NCI-H2227 treated with DMSO at 0.1 percent for 48 hours (cell line): ENCODE measurements around the gene IFFO2.
A peak's percentile ranks its signal among the peaks of the same experiment; 100 is the strongest.

Source experiments
- DNase-seq: peaks from one replicate; lab custom pipeline; 2025; lab: John Stamatoyannopoulos, UW

Gene IFFO2

GRCh38 chr1:18919197-18919905 lies 37.1 kb downstream of the IFFO2 start:
- no peak for DNase-seq

- DNase-seq: no peak
Measured at GRCh38 chr1:18918417-18918816, 38.1 kb downstream of the IFFO2 start.

- no peak for DNase-seq
Measured at GRCh38 chr1:18917071-18917799, 39.2 kb downstream of the IFFO2 start.

DNA sequence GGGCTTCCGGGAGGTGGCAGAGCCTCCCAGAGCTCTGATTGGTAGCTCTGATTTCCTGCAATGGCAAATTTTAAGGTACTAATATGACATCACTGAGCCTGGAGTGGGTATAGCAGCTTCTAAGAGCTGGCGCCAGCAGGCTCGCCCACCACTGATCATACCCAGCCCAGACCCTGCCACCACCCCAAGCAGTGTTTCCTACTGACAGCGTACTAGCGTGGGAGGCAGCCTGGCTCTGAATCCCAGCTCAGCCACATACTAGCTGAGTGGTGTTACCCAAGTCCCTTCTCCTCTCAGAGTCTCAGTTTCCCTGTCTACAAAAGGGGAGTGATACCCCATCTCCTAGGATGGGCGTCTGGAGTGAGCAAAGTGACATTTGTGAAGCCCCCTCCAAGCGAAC lies 41.1 kb downstream of the IFFO2 start:
- no peak for DNase-seq

GRCh38 chr1:18913065-18913835 lies 43.2 kb downstream of the IFFO2 start:
- peak; percentile 59 for DNase-seq

DNA sequence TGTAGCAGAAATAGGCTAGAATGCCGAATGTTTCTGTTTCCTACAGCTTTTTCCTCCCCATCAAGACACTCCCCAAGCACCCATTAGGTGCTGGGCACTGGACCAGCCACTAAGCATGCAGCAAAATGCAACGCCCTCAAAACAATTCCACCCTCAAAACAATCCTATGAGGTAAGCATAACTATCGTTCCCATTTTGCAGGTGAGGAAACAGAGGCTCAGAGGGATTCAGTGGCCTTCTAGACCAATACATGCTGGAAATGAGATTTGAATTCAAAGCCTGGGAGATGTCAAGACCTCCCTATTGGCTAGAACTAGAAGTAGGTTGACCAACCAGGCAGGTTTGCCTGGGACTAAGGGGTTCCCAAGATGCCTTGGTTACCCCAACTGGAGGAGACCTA lies 43.9 kb downstream of the IFFO2 start:
- DNase-seq: no peak

- no peak for DNase-seq
Measured at GRCh38 chr1:18908911-18909771, 47.3 kb downstream of the IFFO2 start.

- DNase-seq: no peak
Measured at GRCh38 chr1:18907917-18908845, 48.3 kb downstream of the IFFO2 start.

DNA sequence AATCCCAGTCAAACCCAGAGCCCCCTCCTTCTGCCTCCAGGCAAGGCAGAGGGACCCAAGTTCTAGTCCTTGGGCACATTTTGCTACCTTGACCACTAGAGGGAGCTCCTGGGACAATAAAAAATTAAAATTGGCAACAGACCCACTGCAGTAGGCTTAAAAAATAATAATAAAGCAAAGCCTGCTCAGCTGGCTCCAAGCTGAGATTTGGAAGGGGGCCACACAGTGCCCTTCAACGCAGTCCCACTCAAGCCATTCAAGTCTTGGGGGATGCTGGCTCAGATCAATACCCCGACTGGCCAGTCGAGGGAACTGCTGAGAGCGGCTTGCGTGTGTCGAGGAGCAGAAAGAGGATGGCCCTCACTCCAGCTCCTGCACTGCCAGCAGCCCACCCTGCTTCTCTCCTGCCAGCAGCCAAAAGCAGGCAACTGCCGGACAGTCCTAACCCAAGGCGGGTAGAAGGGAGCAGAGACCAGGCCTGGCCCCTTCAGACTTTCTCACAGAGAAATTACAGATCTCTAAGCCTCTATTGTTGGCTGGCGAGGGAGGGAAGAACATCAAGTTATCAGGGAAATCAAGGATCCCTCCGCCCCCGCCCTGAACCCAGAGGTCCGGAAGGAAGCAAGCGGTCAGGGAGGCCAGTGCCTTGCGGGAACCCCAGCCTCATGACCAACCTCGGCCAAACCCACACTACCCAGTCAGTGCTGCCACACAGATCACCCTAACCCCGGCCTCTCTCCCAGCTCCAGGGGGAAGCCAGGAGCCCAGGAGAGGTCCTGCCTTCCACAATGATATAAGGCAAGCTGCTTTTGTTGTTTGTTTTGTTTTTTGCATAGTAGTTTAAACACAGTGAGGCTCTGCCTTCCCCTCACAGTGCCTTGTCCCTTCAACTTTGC lies 49.2 kb downstream of the IFFO2 start:
- DNase-seq: peak; percentile 66

DNA sequence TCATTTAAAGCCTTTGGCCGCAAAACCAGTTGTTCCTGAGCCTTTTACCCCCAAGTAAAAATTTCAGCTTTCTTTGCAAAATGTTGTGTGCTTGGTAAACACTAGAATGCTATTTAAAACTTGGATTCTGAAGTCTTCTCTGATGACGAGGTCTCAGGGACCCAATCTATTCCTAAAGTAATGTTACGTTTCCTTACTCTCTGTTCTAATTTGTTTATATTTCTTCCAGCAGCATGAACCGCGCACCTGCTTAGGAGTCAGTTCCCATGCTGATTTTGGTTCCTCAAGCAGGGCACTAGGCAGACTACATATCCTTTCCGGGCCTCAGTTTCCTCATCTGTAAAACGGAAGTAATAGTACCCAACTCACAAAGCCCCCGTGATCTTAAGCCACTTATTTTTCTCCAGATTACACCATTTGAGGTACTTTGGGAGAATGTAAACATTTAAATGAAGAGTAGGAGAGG lies 53.2 kb downstream of the IFFO2 start:
- DNase-seq: no peak

- peak; percentile 97 for DNase-seq
Measured at GRCh38 chr1:18902523-18903290, 53.8 kb downstream of the IFFO2 start, which contains the start of gene ALDH4A1. Gene ALDH4A1 (minus strand): TSS chr1:18902555. CDS start chr1:18902523, 32 bp downstream.

DNA sequence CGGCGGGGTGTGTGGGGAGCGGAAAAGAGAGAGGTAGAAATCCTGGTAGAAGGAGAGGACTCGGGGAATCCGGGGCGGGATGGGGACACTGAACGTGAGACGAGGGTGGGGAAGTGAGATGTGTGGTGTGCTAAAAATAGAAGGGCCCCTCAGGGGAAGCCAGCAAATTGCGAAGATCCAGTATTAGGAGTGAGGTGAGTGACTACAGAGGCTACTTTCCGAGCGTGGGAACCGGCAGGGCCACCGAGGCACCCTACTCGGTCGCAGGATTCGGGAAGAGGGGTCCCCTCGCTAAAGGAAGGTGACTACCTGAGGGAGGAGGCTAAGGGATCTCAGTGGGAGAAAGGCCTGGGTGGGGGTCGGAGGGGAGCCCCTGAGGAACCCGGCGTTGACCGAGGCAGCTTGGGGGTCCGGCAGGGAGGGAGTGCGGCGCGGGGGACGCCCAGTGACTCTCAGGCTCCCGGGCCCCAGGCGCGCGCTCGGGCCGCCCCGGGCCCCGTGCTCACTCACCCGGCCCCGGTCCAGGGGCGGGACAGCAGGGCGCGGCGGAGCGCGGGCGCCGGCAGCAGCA lies 54.4 kb downstream of the IFFO2 start:
- DNase-seq: no peak

GRCh38 chr1:18901147-18901951 lies 55.1 kb downstream of the IFFO2 start:
- no peak for DNase-seq

GRCh38 chr1:18900303-18900841 lies 56.1 kb downstream of the IFFO2 start:
- DNase-seq: no peak

DNA sequence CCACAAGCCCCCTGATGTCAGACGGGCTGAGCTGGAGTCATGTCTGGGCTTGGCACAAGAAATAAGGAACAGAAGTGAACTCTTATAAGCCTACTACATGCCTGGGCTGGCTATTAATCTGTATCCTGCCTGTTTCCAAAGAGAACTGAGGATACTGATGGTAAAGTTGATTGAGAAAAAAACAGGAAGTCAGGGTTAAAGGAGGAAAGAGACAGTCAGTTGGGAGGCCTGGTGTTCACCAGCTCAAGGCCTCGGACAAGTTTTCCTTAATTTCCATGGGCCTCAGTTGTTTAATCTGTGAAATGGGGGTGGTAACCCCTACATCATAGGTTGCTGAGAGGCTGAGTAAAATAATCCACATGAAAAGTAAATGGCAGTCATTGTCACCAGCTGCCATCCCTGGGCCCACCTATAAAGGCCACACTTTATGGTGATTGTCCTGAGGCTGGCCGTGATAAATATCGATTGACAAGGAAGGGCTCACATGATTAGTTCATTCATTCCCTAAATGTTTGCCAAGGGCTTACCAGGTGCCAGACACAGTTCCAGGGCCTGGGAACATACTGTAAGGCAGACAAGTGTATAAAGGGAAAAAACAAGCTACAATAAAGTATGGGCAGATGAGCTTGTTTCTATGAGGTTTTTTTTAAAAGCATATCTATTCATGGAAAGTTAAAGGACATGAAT lies 57.0 kb downstream of the IFFO2 start:
- DNase-seq: no peak

DNA sequence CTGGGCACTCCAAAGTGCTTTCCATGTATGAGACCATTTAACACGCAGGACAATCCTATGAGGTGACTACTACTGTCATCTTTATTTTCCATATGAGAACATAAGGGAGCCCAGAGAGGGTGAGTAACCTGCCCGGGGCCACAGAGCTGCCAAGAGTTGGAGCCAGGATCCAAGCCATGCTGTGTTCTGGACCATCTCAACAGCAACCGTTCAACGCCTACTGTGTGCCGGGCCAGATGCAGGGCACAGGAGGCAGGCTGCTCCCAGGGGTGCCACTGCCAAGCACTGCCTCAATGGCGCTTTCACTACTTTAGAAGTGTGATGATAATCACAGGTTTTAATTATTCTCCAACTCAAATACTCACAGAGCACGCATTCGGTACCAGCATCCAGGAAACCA lies 57.9 kb downstream of the IFFO2 start:
- no peak for DNase-seq

DNA sequence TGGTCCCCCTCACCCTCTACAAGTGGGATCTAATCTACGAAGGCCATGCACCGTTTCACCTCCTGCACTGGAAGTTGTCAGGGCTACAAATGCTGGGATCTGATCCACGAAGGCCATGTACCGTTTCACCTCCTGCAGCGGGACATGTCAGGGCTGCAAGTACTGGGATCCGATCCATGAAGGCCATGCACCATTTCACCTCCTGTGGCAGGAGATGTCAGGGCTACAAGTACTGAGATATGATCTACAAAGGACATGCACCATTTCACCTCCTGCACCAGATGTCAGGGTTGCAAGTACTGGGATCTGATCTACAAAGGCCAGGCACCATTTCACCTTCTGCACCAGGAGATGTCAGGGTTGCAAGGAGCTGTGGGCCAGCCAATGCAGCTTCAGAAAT lies 61.2 kb downstream of the IFFO2 start:
- no peak for DNase-seq
